ENCODE data around the gene ETDC.
A peak's percentile ranks its signal among the peaks of the same experiment; 100 is the strongest.
"Not testable (repeated sequence)": the region's sequence is repeated elsewhere in the genome, so short reads cannot be mapped to it uniquely, and the experiment has no call there.

Gene ETDC

DNA sequence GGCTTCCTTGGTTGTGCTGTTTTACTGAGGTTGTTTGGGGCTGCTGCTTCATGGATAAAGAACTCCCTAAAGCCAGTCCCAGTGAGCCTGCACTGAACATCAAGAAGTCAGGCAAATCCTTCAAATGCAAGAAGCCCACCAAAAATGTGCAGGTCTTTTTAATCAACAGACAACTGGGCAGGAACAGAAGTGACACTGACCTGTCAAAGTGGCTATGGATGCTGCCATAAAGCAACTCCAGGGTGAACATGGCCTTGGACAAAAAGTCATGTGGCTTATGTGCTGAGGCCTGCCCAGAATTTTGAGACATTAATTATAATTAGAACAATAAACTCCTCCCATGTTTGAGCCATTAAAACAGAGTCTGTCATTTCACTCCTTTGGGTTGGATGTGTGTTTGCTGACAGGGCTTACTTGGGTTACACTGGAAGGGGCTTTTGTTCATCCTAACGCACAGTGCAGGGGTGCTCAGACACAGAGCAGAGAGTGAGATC, at the start of gene ETDC:
ETDC (plus strand) TSS at position 51 of the 494 bp plus-strand sequence; CDS start at position 51, 0 bp downstream.
- no peak for DNase-seq

DNA sequence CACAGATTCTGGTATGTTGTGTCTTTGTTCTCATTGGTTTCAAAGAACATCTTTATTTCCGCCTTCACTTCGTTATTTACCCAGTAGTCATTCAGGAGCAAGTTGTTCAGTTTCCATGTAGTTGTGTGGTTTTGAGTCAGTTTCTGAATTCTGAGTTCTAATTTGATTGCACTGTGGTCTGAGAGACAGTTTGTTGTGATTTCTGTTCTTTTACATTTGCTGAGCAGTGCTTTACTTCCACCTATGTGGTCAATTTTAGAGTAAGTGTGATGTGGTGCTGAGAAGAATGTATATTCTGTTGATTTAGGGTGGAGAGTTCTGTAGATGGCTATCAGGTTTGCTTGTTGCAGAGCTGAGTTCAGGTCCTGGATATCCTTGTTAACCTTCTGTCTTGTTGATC, 48.3 kb upstream of the ETDC start:
- DNase-seq: not testable (repeated sequence)

DNA sequence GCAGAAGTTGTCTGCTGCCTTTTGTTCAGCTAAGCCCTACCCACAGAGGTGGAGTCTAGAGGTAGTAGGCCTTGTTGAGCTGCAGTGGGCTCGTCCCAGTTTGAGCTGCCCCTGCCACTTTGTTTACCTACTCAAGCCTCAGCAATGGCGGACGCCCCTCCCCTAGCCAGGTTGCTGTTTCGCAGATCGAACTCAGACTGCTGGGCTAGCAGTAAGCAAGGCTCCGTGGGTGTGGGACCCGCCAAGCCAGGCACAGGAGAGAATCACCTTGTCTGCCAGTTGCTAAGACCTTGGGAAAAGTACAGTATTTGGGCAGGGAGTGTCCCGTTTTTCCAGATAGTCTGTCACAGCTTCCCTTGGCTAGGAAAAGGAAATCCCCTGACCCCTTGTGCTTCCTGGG, 45.9 kb upstream of the ETDC start:
- DNase-seq: not testable (repeated sequence)

DNA sequence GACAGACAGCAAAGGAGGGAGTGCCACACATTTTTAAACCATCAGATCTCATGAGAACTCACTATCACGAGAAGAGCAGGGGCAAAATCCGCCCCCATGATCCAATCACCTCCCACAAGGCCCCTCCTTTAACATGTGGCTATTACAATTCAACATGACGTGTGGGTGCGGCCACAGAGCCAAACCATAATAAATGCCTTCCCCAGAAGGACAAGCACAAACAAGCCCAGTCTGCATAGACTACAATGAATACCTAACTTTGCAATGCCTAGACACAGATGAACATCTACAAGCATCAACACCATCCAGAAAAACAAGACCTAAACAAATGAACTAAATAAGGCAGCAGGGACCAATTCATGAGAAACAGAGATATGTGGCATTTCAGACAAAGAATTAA, 45.1 kb upstream of the ETDC start:
- no peak for DNase-seq

DNA sequence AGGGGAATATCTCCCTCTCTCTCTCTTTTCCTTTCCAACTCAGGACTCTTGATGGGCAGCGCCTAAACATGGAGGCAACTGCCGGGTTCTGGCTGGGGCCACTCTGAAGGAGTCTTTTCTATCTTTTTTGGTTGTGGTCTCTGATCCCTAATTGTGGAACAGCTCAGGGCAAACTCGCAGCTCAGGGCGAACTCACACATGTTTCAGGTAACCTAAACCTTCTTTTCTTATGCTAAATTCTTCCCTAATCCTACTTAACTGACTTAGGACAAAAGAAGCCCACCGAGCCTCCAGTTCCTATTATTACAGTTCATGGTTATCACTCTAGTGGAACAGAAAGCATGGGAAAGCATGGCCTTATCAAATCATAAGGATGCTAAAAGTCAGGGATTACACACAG, 36.1 kb upstream of the ETDC start:
- no peak for DNase-seq

DNA sequence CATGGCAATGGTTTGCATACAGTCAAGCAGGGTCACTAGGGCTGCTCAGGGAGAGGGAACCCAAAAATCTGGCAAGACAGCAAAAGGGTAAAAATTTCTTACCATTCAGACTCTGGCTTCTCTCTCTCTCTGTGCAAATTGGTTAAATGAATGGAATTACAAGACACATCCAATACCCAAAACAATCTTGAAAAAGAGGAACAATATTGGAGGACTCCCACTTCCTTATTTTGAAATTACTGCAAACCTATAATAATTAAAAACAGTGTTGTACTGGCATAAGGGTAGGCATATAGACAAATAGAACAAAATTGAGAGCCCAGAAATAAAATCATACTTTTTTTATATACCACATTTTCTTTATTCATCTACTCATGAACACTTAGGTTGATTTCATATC, 33.3 kb upstream of the ETDC start:
- DNase-seq: no peak

DNA sequence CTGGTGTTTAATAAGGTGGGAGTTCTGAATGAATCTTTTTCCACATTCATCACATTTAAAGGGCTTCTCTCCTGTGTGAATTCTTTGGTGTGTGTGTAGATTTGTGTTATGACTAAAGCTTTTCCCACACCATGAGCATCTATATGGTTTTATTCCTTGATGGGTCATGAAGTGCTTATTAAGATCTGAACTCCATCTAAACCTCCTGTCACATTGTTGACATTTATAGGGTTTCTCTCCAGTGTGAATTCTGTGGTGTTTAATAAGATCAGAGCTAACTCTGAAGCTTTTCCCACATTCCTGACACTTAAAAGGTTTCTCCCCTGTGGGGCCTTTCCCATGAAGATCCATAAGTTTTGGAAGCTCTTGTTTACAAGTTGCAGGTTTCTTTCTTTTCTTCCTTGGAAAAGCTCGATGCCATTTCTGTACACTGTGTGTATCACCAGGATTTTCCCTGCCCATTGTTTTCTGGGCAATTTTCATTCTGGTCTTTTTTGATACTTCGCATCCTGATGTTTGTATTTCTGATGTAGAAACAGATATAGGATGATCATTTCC, 21.9 kb upstream of the ETDC start:
- no peak for DNase-seq

DNA sequence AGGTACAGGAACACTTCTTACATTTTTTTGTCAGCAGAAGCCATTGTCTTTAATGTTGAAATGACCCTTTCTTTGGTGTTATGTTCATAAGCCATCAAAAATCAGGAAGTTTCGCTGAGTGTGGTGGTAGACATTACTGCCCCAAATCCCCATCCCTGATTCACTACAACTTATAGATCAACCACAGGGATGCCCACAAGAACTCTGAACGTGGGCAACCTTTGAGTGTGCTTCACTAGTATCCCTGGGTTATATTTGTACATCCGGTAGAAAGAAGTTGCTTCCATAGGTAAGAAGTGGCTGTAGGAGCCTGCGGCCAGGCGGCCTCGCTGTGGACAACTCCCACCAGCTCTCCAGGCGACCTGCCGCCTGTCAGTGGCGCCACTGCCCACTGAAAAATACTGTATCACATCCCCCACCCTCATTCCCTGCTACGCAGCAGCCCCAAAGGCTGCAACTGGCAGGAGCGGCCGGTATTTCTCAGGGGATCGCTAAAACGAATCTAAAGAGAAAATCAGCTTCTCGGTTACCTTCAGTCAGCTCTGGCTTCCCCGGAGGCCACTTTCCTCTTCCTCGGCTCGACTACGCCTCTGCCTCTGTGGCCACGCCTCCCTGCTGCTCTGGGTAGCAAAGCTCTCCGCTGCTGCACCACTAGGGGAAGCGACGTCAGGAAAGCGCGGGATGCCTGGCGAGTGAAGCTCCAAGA, 13.9 kb upstream of the ETDC start:
- DNase-seq: no peak

DNA sequence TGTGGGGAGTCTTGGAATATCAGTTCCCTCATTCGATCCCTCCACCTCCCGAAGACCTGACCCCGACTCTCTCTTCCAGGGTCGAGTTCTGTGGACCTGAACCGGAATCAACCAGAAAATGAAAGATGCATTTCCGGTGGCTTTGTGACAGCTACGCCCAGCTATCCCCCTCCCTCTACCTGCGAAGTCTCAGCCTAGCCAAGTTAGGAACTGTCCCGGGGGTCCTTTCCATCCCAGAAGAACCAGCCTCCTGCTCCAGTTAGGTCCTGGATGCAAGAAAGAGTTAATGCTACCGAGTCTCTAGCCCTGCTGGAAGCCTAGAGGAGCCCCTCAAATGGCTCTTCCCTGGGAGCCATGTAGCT, 13.4 kb upstream of the ETDC start:
- no peak for DNase-seq

DNA sequence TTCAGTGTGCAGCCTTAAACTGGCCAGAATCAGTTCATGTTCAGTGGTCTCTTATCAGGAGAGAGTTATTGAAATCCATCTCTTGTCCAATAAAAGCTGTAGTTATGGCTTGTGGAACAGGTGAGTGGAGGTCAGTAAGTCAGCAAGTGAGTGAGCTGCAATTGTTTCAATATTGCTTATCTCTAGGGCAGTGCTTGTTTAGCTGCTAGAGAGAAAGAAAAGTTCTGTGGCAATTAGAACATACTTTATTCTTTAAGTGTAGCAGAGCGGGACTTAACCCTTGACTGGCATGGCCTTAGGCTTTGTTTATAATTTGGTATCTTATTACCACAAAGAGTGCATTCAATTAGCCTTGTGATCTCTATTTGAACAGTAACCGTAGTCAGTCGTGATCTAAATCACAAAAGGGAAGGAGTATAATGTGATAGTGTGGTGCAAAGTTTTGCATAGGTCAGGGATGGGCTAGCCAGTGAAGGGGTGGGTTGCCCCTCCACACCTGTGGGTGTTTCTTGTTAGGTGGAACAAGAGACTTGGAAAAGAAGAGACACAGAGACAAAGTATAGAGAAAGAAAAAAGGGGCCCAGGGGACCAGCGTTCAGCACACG, 6.9 kb upstream of the ETDC start:
- no peak for DNase-seq

DNA sequence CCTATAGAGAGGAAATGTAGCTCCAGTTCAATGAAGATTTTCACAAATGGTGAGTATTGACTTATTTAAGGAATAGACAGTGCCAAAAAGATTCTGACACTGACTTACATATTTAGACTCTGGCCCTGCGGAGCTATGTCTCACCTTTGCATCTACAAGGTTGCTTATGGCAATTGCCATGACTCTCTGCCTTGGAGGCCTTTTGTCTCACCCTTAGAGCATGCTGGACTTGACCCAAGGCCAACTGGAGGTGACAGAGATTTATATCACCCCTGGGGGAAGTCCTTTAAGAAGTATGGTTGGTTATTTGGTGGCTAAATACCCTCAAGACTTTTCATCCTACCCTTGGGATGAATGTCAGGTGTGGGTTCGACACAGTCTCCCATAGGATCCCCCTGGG, 4.5 kb upstream of the ETDC start:
- no peak for DNase-seq

DNA sequence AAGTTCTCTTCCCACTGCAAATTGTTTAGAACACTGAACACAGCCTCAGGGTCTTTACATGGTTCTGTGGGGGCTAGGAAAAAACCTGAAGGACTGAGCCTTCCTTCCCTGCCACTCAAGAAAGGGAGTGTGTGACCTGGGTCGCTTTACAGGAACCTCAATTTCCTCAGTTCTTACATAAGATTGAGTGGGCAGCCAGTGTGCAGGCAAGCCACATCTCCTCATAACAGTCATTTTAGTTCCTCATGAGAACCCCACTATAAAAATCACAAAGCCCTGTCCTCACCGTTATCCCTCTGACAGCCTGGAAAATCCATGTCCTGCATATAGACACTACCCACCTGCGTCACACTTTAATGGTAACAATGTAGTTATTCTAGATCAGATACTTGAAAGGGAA, 2.1 kb upstream of the ETDC start:
- no peak for DNase-seq

DNA sequence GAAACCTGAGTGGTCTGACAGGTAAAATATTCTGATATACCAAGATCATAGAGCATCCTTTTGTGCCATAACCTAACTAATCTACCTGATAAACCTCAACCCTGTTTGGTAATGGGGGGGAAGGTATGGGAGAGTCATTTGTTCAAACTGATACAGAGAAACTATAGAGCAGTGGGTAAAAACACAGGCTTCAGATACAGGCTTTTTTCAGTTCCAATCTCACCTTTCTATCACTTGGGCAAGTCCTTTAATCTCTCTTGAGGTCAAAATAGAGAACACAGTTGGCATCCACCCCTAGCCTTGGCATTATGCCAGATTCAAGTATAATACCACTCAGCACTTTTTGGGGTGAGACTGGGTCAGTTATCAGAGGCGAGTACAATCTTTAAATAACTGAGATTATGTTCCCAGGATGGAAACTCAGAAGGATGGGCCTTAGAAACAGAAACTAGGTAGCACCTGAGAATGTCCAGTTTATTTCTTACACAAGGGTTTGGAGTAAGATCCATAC, 880 bp upstream of the ETDC start:
- no peak for DNase-seq

DNA sequence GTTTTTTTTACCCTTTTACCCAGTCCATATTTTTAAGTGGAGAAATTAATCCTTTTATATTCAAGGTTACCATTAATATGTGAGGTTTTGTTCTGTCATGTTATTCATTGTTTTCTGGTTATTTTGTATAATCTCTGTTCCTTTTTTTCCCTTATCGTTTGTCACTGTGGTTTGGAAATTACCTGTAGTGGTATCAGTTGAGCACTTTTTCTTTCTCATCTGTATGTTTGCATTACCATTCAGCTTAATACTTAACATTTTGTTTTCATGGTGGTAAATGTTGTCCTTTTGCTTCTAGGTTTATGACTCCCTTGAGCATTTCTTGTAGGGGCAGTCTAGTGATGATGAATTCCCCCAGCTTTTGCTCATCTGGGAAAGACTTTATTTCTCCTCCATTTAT, 6.6 kb downstream of the ETDC start:
- DNase-seq: no peak

DNA sequence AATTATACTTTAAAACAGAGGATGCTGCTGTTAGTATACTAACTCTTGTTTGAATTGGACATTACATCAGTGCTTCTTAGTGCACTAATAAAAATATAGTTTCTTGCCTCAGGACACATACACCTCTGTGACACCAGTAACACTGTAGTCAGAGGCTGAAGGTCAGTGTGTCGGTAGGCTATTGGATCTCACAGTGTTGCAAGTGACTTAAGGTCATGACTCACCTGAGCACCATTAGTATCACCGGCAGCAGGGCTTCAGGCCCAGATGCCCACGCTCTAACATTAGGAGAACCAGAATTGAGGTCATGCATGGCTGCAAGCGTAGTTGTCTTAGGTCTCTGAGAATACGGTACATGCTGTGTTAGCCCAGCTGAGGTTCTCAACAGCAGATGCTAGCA, 15.2 kb downstream of the ETDC start:
- DNase-seq: no peak

DNA sequence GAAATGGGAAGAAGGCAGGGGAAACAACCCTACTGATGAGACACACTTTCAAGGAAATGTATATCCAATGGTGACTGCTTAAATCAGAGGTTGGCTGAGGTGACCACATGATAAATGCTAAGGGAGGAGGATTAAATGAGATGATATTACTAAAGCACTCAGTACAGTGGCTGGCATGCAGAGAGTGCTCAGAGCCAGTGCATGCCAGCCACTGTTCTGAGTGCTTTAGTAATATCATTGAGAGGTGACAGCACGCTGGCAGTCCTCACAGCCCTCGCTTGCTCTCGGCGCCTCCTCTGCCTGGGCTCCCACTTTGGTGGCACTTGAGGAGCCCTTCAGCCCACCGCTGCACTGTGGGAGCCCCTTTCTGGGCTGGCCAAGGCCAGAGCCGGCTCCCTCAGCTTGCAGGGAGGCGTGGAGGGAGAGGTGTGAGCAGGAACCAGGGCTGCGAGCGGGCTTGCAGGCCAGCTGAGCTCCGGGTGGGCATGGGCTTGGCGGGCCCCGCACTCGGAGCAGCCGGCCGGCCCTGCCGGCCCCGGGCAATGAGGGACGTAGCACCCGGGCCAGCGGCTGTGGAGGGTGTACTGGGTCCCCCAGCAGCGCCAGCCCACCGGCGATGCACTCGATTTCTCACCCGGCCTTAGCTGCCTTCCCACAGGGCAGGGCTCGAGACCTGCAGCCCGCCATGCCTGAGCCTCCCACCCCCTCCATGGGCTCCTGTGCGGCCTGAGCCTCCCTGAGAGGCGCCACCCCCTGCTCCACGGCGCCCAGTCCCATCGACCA, 15.9 kb downstream of the ETDC start:
- not testable (repeated sequence) for DNase-seq

DNA sequence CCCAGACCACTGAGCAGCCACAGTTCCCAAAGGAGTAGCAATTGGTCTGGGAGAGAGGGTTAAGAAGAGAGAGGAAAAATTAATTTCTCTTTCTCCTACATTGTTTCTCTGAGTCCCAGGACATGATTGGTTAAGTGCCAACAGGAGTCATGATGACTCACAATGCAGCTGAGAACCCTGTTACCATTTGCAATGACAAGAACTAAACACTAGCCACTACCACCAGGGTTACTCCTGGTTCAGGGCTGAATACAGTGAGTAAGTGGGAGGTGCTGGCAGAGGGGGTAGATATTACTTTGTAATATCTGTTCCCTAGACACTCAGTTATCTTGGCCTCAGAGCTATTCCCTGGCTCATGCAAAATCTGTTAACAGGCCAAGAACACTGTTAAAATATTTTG, 18.0 kb downstream of the ETDC start:
- DNase-seq: no peak

DNA sequence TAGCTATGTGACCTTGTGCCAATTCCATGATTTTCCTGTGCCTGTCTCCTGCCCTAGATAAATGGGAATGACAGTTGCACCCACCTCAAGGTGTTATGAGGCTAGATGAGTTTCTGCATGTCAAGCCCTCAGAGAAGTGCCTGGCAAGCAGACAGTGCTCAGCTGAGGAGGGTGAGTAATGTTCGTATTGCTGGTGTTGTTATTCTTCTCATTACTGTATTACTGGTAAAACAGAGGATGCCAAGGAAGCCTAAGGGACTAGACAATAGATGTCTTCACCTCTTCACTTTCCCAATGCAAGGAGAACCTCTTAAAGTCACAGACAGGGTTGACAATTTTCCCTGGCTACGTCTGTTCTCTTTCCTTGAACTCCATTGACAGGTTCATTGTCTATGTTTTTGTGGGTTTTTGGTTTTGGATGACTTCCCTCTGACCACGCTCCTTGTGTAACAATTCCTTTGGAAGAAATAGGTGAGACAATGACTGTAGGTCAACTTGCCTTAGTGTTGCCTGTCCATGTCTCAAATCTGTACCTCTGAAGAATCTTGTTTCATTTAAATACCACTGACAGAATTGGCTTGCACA, 19.2 kb downstream of the ETDC start:
- no peak for DNase-seq

DNA sequence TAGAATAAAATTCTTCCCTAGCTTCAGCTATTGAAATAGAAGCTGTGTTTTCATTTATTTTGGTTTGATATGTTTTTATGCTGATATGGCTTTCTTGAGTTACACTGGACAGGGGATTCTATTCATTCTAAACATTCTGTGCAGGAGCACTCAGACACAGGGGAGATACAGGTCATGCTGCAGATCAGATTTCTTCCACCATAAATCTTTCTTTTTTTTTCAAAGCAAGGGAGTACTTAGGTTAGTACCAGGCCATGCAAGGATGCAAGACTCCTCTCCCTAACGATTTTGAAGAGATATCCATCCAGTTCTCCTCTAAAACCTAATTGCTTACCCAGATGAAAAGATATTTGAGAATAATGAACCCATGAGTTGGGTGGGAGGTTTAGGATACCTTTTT, 21.4 kb downstream of the ETDC start:
- no peak for DNase-seq

DNA sequence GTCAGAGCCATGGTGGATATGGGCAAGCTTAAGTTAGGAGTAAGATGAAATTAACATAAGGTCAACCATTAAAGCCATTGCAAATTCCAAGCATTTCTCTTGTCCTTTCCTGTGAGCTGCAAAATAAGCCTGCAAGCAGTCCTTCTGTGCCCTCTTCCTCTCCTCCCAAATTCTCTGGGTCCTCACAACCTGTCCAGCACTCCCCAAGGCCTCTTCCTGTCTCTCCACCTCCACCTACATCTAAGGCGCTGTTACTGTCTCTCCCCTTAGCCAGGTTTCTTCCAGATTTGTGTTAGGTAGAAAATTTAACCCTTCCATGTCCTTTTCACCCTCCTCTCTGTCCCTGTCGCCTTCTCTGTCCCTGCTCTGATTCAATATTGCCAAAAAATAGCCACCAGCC, 22.2 kb downstream of the ETDC start:
- DNase-seq: no peak

DNA sequence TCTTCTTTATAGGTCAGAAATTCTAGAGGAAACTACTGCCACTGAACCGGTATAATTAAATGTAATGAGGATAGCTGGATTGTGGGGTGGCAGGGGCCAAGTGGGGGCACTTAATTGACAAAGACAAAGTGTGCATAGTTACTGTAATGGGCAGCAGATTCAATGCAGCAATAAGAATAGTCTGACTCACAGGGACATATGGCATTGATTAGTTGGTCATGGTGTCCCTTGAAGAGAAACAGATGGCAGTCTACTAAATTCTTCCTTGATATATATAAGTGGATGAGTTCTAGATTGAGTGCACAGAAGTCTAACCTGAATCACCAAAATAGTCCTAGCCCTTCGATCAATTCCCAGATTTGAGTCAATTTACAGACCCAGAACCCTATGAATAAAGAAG, 31.6 kb downstream of the ETDC start:
- DNase-seq: no peak

DNA sequence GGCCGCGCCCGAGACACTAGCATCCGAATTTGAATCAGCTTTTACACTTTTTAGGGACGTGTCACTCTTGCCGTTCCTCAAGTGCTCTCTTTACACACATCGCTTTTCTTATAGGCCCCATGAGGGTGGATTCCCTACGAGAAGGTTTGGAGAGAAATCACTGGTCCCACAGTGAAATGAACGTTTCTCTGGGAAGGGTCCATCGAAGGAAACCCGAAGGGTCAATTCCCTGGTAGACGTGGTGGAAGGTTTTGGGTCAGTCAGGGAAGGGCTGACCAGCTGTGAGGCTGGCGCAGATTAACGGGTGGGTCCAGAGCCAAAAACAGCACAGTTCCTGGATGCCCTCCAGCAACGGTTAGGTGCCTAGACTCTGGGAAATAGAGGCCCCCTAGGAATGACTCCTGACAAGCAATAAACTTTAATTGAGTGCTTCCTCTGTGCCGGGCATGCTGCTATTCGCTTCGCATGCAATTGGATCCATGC, 35.9 kb downstream of the ETDC start:
- peak; percentile 3 for DNase-seq

DNA sequence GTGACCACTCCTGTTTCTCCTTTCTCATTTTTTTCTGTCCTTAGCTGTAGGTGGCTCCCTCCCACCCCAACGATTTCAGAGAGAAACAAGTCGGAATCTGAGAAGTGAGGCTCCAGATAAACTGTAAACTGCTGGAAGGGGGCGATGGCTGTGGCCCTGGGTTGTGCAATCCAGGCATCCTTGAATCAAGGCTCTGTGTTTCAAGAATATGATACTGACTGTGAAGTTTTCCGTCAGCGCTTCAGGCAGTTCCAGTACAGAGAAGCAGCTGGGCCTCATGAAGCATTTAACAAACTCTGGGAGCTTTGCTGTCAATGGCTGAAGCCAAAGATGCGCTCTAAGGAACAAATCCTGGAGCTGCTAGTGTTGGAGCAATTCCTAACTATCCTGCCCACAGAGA, 37.7 kb downstream of the ETDC start:
- no peak for DNase-seq

All from NCI-H1048 (cell line).